Mesendoderm (in vitro differentiated cells): ENCODE results near the gene SPOCK1.
"Not testable (repeated sequence)": the region's sequence is repeated elsewhere in the genome, so short reads cannot be mapped to it uniquely, and the experiment has no call there.

Experiments used
- DNase-seq: peaks from one replicate; pipeline ENCODE4 v3.0.0; 2013
- H2AK5ac ChIP-seq: 2 replicates; pipeline ENCODE4 v1.6.1; 2013; ENCODE audit warnings: low read length, inconsistent platforms
- H2BK120ac ChIP-seq: 2 replicates; pipeline ENCODE4 v1.6.1; 2013; ENCODE audit warnings: low read depth, mild to moderate bottlenecking, low read length, moderate library complexity, mixed read lengths
- H2BK15ac ChIP-seq: replicated peaks from 2 replicates; pipeline ENCODE4 v1.6.1; 2013; ENCODE audit warnings: low read depth, mild to moderate bottlenecking, moderate library complexity
- H2BK5ac ChIP-seq: 2 replicates; pipeline ENCODE4 v1.6.1; 2013; ENCODE audit warnings: low read length, inconsistent platforms
- H3K18ac ChIP-seq: 2 replicates; pipeline ENCODE4 v1.6.1; 2013; ENCODE audit warnings: mild to moderate bottlenecking, low read length, mixed read lengths
- H3K23ac ChIP-seq: one replicate; pipeline ENCODE4 v1.6.1; 2013; ENCODE audit warnings: low read length
- H3K27ac ChIP-seq: 2 replicates; pipeline ENCODE4 v1.5.1; 2013; ENCODE audit warnings: low read depth, mild to moderate bottlenecking, inconsistent platforms, low read length, moderate library complexity
- H3K27me3 ChIP-seq: 2 replicates; pipeline ENCODE4 v1.6.1; 2013; ENCODE audit warnings: low read length, control low read depth, mild to moderate bottlenecking, inconsistent platforms; ENCODE audit not compliant: insufficient read depth, poor library complexity
- H3K36me3 ChIP-seq: 2 replicates; pipeline ENCODE4 v1.6.1; 2013; ENCODE audit warnings: low read length, inconsistent platforms; ENCODE audit not compliant: control insufficient read depth, insufficient read depth
- H3K4ac ChIP-seq: one replicate; pipeline ENCODE4 v1.6.1; 2013; ENCODE audit warnings: low read depth, mild to moderate bottlenecking, low read length, moderate library complexity
- H3K4me1 ChIP-seq: 2 replicates; pipeline ENCODE4 v1.6.1; 2013; ENCODE audit warnings: low read depth, low read length, inconsistent platforms; ENCODE audit not compliant: control insufficient read depth
- H3K4me2 ChIP-seq: 2 replicates; pipeline ENCODE4 v1.6.1; 2013; ENCODE audit warnings: low read length
- H3K4me3 ChIP-seq: 2 replicates; pipeline ENCODE4 v1.5.1; 2013; ENCODE audit warnings: mild to moderate bottlenecking, low read length
- H3K56ac ChIP-seq: one replicate; pipeline ENCODE4 v1.6.1; 2013; ENCODE audit warnings: low read length
- H3K79me1 ChIP-seq: 2 replicates; pipeline ENCODE4 v1.6.1; 2013; ENCODE audit warnings: low read length, inconsistent platforms
- H3K79me2 ChIP-seq: 2 replicates; pipeline ENCODE4 v1.6.1; 2013; ENCODE audit warnings: mild to moderate bottlenecking, low read length; ENCODE audit not compliant: control insufficient read depth, insufficient read depth
- H3K9ac ChIP-seq: 2 replicates; pipeline ENCODE4 v1.6.1; 2013; ENCODE audit warnings: low read length, inconsistent platforms
- H4K5ac ChIP-seq: one replicate; pipeline ENCODE4 v1.6.1; 2013; ENCODE audit warnings: low read length
- H4K8ac ChIP-seq: one replicate; pipeline ENCODE4 v1.6.1; 2013; ENCODE audit warnings: low read depth, mild to moderate bottlenecking, control low read depth, low read length, moderate library complexity
- WGBS: extraction: QIAGEN DNeasy Blood & Tissue Kit; methylation state at CpG from one replicate; pipeline ENCODE4 v1.1.7; 2013; ENCODE audit warnings: low lambda C conversion rate, missing lambda C conversion rate; ENCODE audit not compliant: insufficient coverage; ENCODE audit errors: extremely low coverage; 5-methylcytosine and 5-hydroxymethylcytosine counted together

Gene SPOCK1

DNA sequence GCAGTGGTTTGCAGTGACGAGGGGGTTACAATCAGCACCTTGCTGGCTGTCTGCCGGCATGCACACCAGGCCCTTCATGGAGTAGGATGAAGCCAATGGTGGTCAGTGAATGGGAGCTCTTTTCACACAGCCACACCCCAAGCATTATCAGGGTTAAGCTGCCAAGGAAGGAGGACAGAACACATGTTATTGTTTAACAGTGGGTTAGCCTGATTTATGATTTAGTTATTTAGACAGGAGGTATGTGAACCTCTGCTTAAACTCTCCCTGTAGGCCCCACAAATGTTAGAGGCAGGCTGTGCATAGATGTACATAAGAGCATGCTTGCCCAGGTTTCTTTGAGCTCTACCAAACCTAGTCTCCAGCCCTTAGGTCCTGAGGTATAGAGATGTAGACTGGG is 262.9 kb downstream of the SPOCK1 start:
- Histone ChIP-seq H3K4ac (no peak overlapping the region), H3K36me3 (no peaks in the 10 kb centered on the region), H3K27ac (no peak overlapping the region), H3K23ac (no peak overlapping the region), H4K5ac (no peak overlapping the region), H3K18ac (no peak overlapping the region), H2AK5ac (no peak overlapping the region), H3K9ac (no peak overlapping the region), H3K4me2 (no peak overlapping the region), H3K4me3 (no peak overlapping the region), H3K79me2 (no peaks in the 10 kb centered on the region), H3K56ac (no peak overlapping the region), H2BK15ac (no peak overlapping the region), H2BK120ac (no peak overlapping the region), H3K27me3 (no peaks in the 10 kb centered on the region), H3K79me1 (no peaks in the 10 kb centered on the region), H3K4me1 (no peaks in the 10 kb centered on the region), H2BK5ac (no peak overlapping the region), H4K8ac (no peak overlapping the region)
- no CpG with 5 or more reads among the region's 2 CpGs for WGBS
- DNase-seq = no peak

DNA sequence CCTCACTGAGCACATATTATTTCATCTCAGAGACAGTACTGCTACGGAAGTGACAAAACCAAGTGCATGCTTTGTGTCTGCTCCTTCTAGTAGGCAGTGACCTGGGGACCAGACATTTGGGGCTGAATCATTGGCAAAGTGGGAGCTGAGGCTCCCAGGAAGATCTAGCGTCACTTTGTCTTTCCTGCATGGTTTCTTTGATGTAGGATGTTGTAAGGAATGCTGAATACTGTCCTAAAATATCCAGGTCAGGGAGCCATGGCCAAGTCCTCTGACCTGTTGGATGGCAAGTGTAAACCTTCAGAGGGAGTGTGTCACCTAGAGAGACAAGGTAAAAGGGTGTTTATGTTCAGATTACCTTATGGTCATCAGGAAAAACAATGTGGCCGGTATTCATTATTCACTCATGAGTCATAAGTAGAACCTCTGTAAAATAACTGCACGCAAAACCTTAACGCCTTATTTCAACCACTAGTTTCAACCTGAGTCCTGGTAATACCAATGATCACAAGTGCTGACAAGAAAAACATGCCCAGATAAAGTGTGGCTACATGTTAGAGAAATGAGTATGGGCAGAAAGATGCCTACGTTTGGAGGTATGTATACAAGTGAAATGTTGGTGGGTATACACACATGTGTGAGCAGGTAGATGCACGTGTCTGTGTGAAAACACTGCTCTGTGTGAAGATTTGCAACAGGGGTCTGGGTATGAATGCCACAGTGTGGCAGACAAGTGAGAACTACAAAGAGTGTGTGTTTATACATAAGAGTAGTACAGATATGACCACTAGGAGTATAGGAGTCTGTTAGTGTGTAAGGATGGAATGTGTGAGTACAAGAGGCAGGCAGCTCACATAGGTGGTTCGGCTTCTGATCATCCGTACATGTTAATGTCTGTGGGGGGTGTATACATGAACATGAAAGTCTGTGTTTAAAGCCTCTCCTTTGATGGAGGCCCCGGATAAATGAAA is 263.9 kb downstream of the SPOCK1 start:
- no peaks in the 10 kb centered on the region for H3K27me3 ChIP-seq
- no peaks in the 10 kb centered on the region for H3K36me3 ChIP-seq
- no peak overlapping the region for H3K18ac ChIP-seq
- no peak overlapping the region for H3K4me3 ChIP-seq
- H3K79me2 ChIP-seq = no peaks in the 10 kb centered on the region
- H3K79me1 ChIP-seq = no peaks in the 10 kb centered on the region
- no peak overlapping the region for H2AK5ac ChIP-seq
- H3K4ac ChIP-seq = no peak overlapping the region
- DNase-seq = no peak
- H3K4me1 ChIP-seq = no peaks in the 10 kb centered on the region
- H4K8ac ChIP-seq = no peak overlapping the region
- no peak overlapping the region for H4K5ac ChIP-seq
- no peak overlapping the region for H3K9ac ChIP-seq
- H3K23ac ChIP-seq = no peak overlapping the region
- H3K27ac ChIP-seq = no peak overlapping the region
- no peak overlapping the region for H2BK15ac ChIP-seq
- H3K4me2 ChIP-seq = no peak overlapping the region
- no peak overlapping the region for H2BK120ac ChIP-seq
- no peak overlapping the region for H2BK5ac ChIP-seq
- H3K56ac ChIP-seq = no peak overlapping the region
- no CpG with 5 or more reads among the region's 10 CpGs for WGBS

- H2BK15ac ChIP-seq = no peak overlapping the region
- H3K9ac ChIP-seq = no peak overlapping the region
- WGBS = no CpG with 5 or more reads among the region's 1 CpG
- H3K79me2 ChIP-seq = no peaks in the 10 kb centered on the region
- H3K4ac ChIP-seq = no peak overlapping the region
- no peaks in the 10 kb centered on the region for H3K4me1 ChIP-seq
- H4K5ac ChIP-seq = no peak overlapping the region
- no peak overlapping the region for H3K23ac ChIP-seq
- no peak overlapping the region for H2BK120ac ChIP-seq
- H3K79me1 ChIP-seq = no peaks in the 10 kb centered on the region
- no peak overlapping the region for H4K8ac ChIP-seq
- H3K4me3 ChIP-seq = no peak overlapping the region
- H3K27ac ChIP-seq = no peak overlapping the region
- H2AK5ac ChIP-seq = no peak overlapping the region
- no peak for DNase-seq
- H3K18ac ChIP-seq = no peak overlapping the region
- H3K4me2 ChIP-seq = no peak overlapping the region
- no peak overlapping the region for H2BK5ac ChIP-seq
- H3K36me3 ChIP-seq = no peaks in the 10 kb centered on the region
- H3K27me3 ChIP-seq = no peaks in the 10 kb centered on the region
- no peak overlapping the region for H3K56ac ChIP-seq
These were observed 265.4 kb downstream of the SPOCK1 start for GRCh38 chr5:137233726-137234125.

DNA sequence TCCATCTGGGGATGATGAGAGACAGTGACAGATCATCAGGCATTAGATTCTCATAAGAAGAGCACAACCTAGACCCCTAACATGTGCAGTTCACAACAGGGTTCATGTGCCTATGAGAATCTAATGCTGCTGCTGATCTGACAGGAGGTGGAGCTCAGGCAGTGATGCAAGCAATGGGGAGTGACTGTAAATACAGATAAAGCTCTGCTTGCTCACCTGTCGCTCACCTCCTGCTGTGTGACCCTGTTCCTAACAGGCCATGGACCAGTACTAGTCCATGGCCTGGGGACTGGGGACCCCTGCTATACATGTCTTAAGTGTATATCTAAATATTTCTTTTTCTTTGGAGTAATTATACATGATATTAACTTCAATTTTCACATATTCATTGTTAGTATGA is 265.8 kb downstream of the SPOCK1 start:
- not testable (repeated sequence) for H4K8ac ChIP-seq, H3K4me2 ChIP-seq, H3K56ac ChIP-seq, H3K4me1 ChIP-seq, H3K79me2 ChIP-seq, H3K27ac ChIP-seq, H3K36me3 ChIP-seq, H2BK120ac ChIP-seq, H3K79me1 ChIP-seq, H3K18ac ChIP-seq, H3K27me3 ChIP-seq, H2BK15ac ChIP-seq, DNase-seq, H3K9ac ChIP-seq, H4K5ac ChIP-seq, H2BK5ac ChIP-seq, H3K4me3 ChIP-seq, H3K4ac ChIP-seq, H2AK5ac ChIP-seq, H3K23ac ChIP-seq
- no CpG with 5 or more reads among the region's 1 CpG for WGBS

- Histone ChIP-seq H3K23ac (no peak overlapping the region), H3K18ac (no peak overlapping the region), H3K79me1 (no peaks in the 10 kb centered on the region), H3K27me3 (no peaks in the 10 kb centered on the region), H2BK120ac (no peak overlapping the region), H2AK5ac (no peak overlapping the region), H3K4me1 (no peaks in the 10 kb centered on the region), H4K8ac (no peak overlapping the region), H4K5ac (no peak overlapping the region), H3K27ac (no peak overlapping the region), H2BK5ac (no peak overlapping the region), H3K4me3 (no peak overlapping the region), H3K4ac (no peak overlapping the region), H3K79me2 (no peaks in the 10 kb centered on the region), H3K9ac (no peak overlapping the region), H3K36me3 (no peaks in the 10 kb centered on the region), H2BK15ac (no peak overlapping the region), H3K4me2 (no peak overlapping the region), H3K56ac (no peak overlapping the region)
- no peak for DNase-seq
These were observed 267.6 kb downstream of the SPOCK1 start for GRCh38 chr5:137231540-137231939.

- no peaks in the 10 kb centered on the region for H3K79me1 ChIP-seq
- no peaks in the 10 kb centered on the region for H3K79me2 ChIP-seq
- no peak overlapping the region for H3K23ac ChIP-seq
- H3K9ac ChIP-seq = no peak overlapping the region
- no peak overlapping the region for H3K4me3 ChIP-seq
- no peak overlapping the region for H2AK5ac ChIP-seq
- H4K8ac ChIP-seq = no peak overlapping the region
- H3K36me3 ChIP-seq = no peaks in the 10 kb centered on the region
- no peak overlapping the region for H2BK5ac ChIP-seq
- H3K56ac ChIP-seq = no peak overlapping the region
- H4K5ac ChIP-seq = no peak overlapping the region
- H2BK15ac ChIP-seq = no peak overlapping the region
- no peak overlapping the region for H3K4ac ChIP-seq
- H3K4me2 ChIP-seq = no peak overlapping the region
- no peak overlapping the region for H2BK120ac ChIP-seq
- WGBS = no CpG with 5 or more reads among the region's 4 CpGs
- H3K4me1 ChIP-seq = no peaks in the 10 kb centered on the region
- H3K27ac ChIP-seq = no peak overlapping the region
- H3K27me3 ChIP-seq = no peaks in the 10 kb centered on the region
- no peak for DNase-seq
- H3K18ac ChIP-seq = no peak overlapping the region
These were observed 270.3 kb downstream of the SPOCK1 start for GRCh38 chr5:137228816-137229215.
